GM12878 (cell line): Measurements from ENCODE around the gene SEMA7A. TPM values are rescaled to one million over a fixed set of nuclear protein-coding genes. Genes with fewer than 3 reads are reported as not detected.
A peak's percentile ranks its signal among the peaks of the same experiment; 100 is the strongest.
"Not testable (repeated sequence)": the region's sequence is repeated elsewhere in the genome, so short reads cannot be mapped to it uniquely, and the experiment has no call there.

Experiments used
- ATAC-seq: fragments of 200-7000 bp; cut with Tn5 transposase; 3 replicates; pipeline ENCODE4 v1.9.1; 2020; ENCODE audit warnings: mild to moderate bottlenecking, moderate library complexity
- BruUV-seq: library from RNA; stranded (reverse); fragments of 400-500 nt; replicated peaks from 2 replicates; lab custom pipeline; 2021; lab: Mats Ljungman, UMichigan
- CTCF ChIA-PET: fragments of 300-600 bp; sonication (Branson Sonifier 250); formaldehyde crosslinking; extraction: SDS; loops from one replicate; lab custom pipeline; 2021; ENCODE audit warnings: inconsistent platforms; lab: Yijun Ruan, JAX
- POLR2A ChIA-PET: fragments of 350-600 bp; formaldehyde crosslinking; extraction: SDS; loops from one replicate; lab custom pipeline; 2021; ENCODE audit warnings: inconsistent platforms; lab: Charles Lee
- RAD21 ChIA-PET: fragments of 300-600 bp; sonication (Branson Sonifier 250); formaldehyde crosslinking; loops from one replicate; lab custom pipeline; 2023; ENCODE audit warnings: antibody characterized with exemption; ENCODE audit not compliant: unreplicated experiment; lab: Charles Lee
- SMC1A ChIA-PET: fragments of 300-600 bp; sonication (Branson Sonifier 250); formaldehyde crosslinking; loops from one replicate; lab custom pipeline; 2023; ENCODE audit not compliant: unreplicated experiment, uncharacterized antibody; lab: Charles Lee
- DNase-seq: peaks from one replicate; pipeline ENCODE4 v3.0.0-alpha.2; 2011; ENCODE audit warnings: low read depth, low spot score
- FAIRE-seq: peaks from 3 replicates; lab custom pipeline; 2011; peaks lifted over from hg19 to GRCh38; lab: Jason Lieb, UNC
- H2AFZ ChIP-seq: 2 replicates; pipeline ENCODE4 v1.6.0; 2011; ENCODE audit warnings: low read depth, low read length, control low read depth; ENCODE audit not compliant: control insufficient read depth
- H3K27ac ChIP-seq: 2 replicates; pipeline ENCODE4 v1.5.1; 2011; ENCODE audit warnings: control low read depth; ENCODE audit not compliant: control insufficient read depth, insufficient read depth
- H3K27me3 ChIP-seq, 2 experiments: replicated peaks in 1 of 2; 2 replicates each; pipeline versions ENCODE4 v1.6.0 to v1.6.1; 2011; ENCODE audit warnings: low read length in 1 of 2; ENCODE audit not compliant: control insufficient read depth in 2 of 2, insufficient read depth in 2 of 2
- H3K36me3 ChIP-seq, 2 experiments: 2 replicates each; pipeline ENCODE4 v1.5.1; 2011; ENCODE audit warnings: low read length in 1 of 2; ENCODE audit not compliant: control insufficient read depth in 2 of 2, insufficient read depth in 2 of 2
- H3K4me1 ChIP-seq: 2 replicates; pipeline ENCODE4 v1.6.1; 2011; ENCODE audit warnings: mild to moderate bottlenecking, low read length, moderate library complexity, mixed read lengths; ENCODE audit not compliant: control insufficient read depth, insufficient read depth
- H3K4me2 ChIP-seq: 2 replicates; pipeline ENCODE4 v1.6.0; 2011; ENCODE audit warnings: control low read depth; ENCODE audit not compliant: control insufficient read depth, insufficient read depth
- H3K4me3 ChIP-seq: fragments of 200-600 bp; sonication (generic); 2 replicates; pipeline ENCODE4 v1.5.1; 2016
- H3K79me2 ChIP-seq: 2 replicates; pipeline ENCODE4 v1.6.0; 2011; ENCODE audit warnings: low read length; ENCODE audit not compliant: control insufficient read depth, insufficient read depth
- H3K9ac ChIP-seq: 2 replicates; pipeline ENCODE4 v1.8.0; 2011; ENCODE audit warnings: low read length, control low read depth, mixed read lengths; ENCODE audit not compliant: control insufficient read depth, insufficient read depth
- H3K9me3 ChIP-seq: replicated peaks from 3 replicates; pipeline ENCODE4 v1.5.1; 2011; ENCODE audit warnings: mild to moderate bottlenecking, low read length; ENCODE audit not compliant: control insufficient read depth, insufficient read depth
- H4K20me1 ChIP-seq: 2 replicates; pipeline ENCODE4 v1.6.0; 2011; ENCODE audit not compliant: control insufficient read depth, insufficient read depth
- CBFB ChIP-seq: IDR thresholded peaks from 2 replicates; pipeline ENCODE4 v1.6.1; 2016; ENCODE audit warnings: antibody characterized with exemption, low read depth
- HSF1 ChIP-seq: fragments of 150-350 bp; IDR thresholded peaks from 2 replicates; pipeline ENCODE4 v1.6.1; 2014; ENCODE audit warnings: mild to moderate bottlenecking, low read depth, low read length
- MEF2B ChIP-seq: fragments of 450-650 bp; IDR thresholded peaks from 2 replicates; pipeline ENCODE4 v1.6.1; 2018; ENCODE audit warnings: mild to moderate bottlenecking, moderate library complexity; ENCODE audit not compliant: partially characterized antibody, poor library complexity, severe bottlenecking
- MLLT1 ChIP-seq: fragments of 450-650 bp; IDR thresholded peaks from 2 replicates; pipeline ENCODE4 v1.6.1; 2016; ENCODE audit warnings: mild to moderate bottlenecking
- NR2C2 ChIP-seq: IDR thresholded peaks from 2 replicates; pipeline ENCODE4 v1.6.1; 2011; ENCODE audit warnings: borderline replicate concordance, low read depth; ENCODE audit not compliant: control insufficient read depth, insufficient read length
- RELA ChIP-seq: fragments of 450-650 bp; IDR thresholded peaks from 2 replicates; pipeline ENCODE4 v1.8.0; 2014; ENCODE audit warnings: borderline replicate concordance; ENCODE audit not compliant: partially characterized antibody
- SMAD5 ChIP-seq: IDR thresholded peaks from 2 replicates; pipeline ENCODE4 v1.6.1; 2016; ENCODE audit warnings: antibody characterized with exemption, low read depth
- SREBF2 ChIP-seq: IDR thresholded peaks from 2 replicates; pipeline ENCODE4 v1.6.1; 2012; ENCODE audit warnings: mild to moderate bottlenecking, low read length
- SRF ChIP-seq, 2 experiments: IDR thresholded peaks; 2 replicates each; pipeline ENCODE4 v1.6.1; 2011; ENCODE audit warnings: low read depth in 2 of 2, low read length in 2 of 2, mild to moderate bottlenecking in 1 of 2, moderate library complexity in 1 of 2
- ZBED1 ChIP-seq: IDR thresholded peaks from 2 replicates; pipeline ENCODE4 v1.6.1; 2016; ENCODE audit warnings: borderline replicate concordance
- WGBS: methylation state at CpG from one replicate; pipeline ENCODE4 v1.1.6; 2016; ENCODE audit warnings: low lambda C conversion rate; ENCODE audit not compliant: insufficient replicate concordance, insufficient coverage; ENCODE audit errors: missing lambda C conversion rate; 5-methylcytosine and 5-hydroxymethylcytosine counted together
- in situ Hi-C: fragments of 300-500 bp; cut with MboI; formaldehyde crosslinking; loops from 9 replicates; pipeline ENCODE4 v1.14.3; 2018; ENCODE audit warnings: mixed read lengths
- intact Hi-C: fragments of 100-400 bp; cut with micrococcal nuclease; formaldehyde crosslinking; loops from one replicate; pipeline ENCODE4 v1.14.2; 2022; ENCODE audit not compliant: unreplicated experiment
- polyA plus RNA-seq, 11 experiments: library from polyadenylated mRNA; depleted of rRNA in 4 of 11; unstranded in 6 of 11; stranded (reverse) in 5 of 11; fragments of >200 nt; fragmentation: Nextera tagmentation in 4 of 11; fragmentation: Illumina TruSeq in 1 of 11; extraction: Ambion mirVana in 4 of 11; extraction: Trizol in 1 of 11; gene quantifications; 1 replicate in 1 of 11; 2 replicates in 10 of 11; pipeline versions ENCODE4 v1.2.1 to v1.2.3, GENCODE V29; 2011 to 2016; ENCODE audit warnings: inconsistent platforms in 2 of 11, missing spikeins in 2 of 11, low read depth in 1 of 11
- total RNA-seq, 4 experiments: library from RNA; depleted of rRNA in 3 of 4; stranded (reverse); fragments of >200 nt in 3 of 4; fragmentation: Illumina TruSeq in 1 of 4; extraction: Trizol in 1 of 4; gene quantifications; 2 replicates each; pipeline versions ENCODE4 v1.2.1 to v1.2.3, GENCODE V29; 2013 to 2021
- TF ChIP-seq, protein P1 (sequence below): fragments of 450-650 bp; IDR thresholded peaks from 2 replicates; pipeline ENCODE4 v1.6.1; 2016; ENCODE audit warnings: mild to moderate bottlenecking

Gene SEMA7A
- total and polyA plus RNA-seq, 10 of the 15 experiments (the other 5 are each of a cell fraction or from before 2014, with no cell fraction given) = 0.08 to 112 (median 53.5) TPM

DNA sequence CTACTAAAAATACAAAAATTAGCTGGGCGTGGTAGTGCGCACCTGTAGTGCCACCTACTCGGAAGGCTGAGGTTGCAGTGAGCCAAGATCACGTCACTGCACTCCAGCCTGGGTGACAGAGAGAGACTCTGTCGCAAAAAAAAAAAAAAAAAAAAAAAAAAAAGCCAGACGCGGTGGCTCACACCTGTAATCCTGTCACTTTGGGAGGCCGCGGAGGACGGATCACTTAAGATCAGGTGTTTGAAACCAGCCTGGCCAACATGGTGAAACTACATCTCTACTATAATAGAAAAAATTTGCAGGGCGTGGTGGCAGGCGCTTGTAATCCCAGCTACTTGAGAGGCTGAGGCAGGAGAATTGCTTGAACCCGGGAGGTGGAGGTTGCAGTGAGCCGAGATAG is 26.0 kb upstream of the SEMA7A start:
- CTCF ChIA-PET = interaction anchor here (1.0 to 5.4 kb wide), 9 partner anchors 11 to 88 kb away, joined by 3 to 26 read pairs (median 6); no protein-coding TSS in a partner anchor
- H3K27me3 ChIP-seq, FAIRE-seq, DNase-seq, H3K9me3 ChIP-seq, ATAC-seq, H4K20me1 ChIP-seq, BruUV-seq, in situ Hi-C loops, H2AFZ ChIP-seq, H3K36me3 ChIP-seq: not testable (repeated sequence)
- RAD21 ChIA-PET = interaction anchor here (0.9 to 3.9 kb wide), 3 partner anchors 76 to 83 kb away, joined by 3 to 36 read pairs (median 7); no protein-coding TSS in a partner anchor
- H3K79me2 ChIP-seq = peaks cover 59% of the 10 kb centered on the region
- H3K4me2 ChIP-seq = peak overlapping the region; percentile 83
- H3K27ac ChIP-seq = peak overlapping the region; percentile 93
- peak overlapping the region; percentile 87; the same call in 1 of the 2 replicates for H3K9ac ChIP-seq
- TF ChIP-seq MLLT1 = peak; percentile 12; the same call in 1 of the 2 replicates
- intact Hi-C loops = loop anchor here (1.0 kb wide), 1 partner anchor 55 kb away; no protein-coding TSS in a partner anchor
- POLR2A ChIA-PET = interaction anchor here (0.6 to 3.0 kb wide), 6 partner anchors 26 to 84 kb away, joined by 3 to 18 read pairs (median 6); partner anchors contain the start of genes ARID3B and SEMA7A
- WGBS = 86% methylated on average over 14 of the region's 14 CpGs
- peak overlapping the region; percentile 92 for H3K4me3 ChIP-seq
- peaks cover 13% of the 10 kb centered on the region for H3K4me1 ChIP-seq
- SMC1A ChIA-PET = interaction anchor here (1.0 to 3.9 kb wide), 3 partner anchors 14 to 75 kb away, joined by 3 to 16 read pairs (median 7); no protein-coding TSS in a partner anchor

GRCh38 chr15:74458473-74458872 is 24.7 kb upstream of the SEMA7A start:
- H3K4me3 ChIP-seq = peak overlapping the region; percentile 21; the same call in 1 of the 2 replicates
- DNase-seq (no peak), FAIRE-seq (no peak), ATAC-seq (no peak)
- peaks cover 1 to 9% of the 10 kb centered on the region in 2 experiments; a peak in 3 of 4 replicates for H3K36me3 ChIP-seq
- ChIA-PET CTCF (interaction anchor here (0.6 to 5.4 kb wide), 5 partner anchors 14 to 83 kb away, joined by 3 to 26 read pairs (median 4); no protein-coding TSS in a partner anchor), SMC1A (interaction anchor here (1.5 kb wide), 1 partner anchor 34 kb away, joined by 3 read pairs; no protein-coding TSS in a partner anchor), POLR2A (interaction anchor here (0.6 to 1.3 kb wide), 5 partner anchors 12 to 148 kb away, joined by 3 to 6 read pairs (median 4); partner anchors contain the start of gene SEMA7A), RAD21 (no interaction called here)
- no peaks in the 10 kb centered on the region for H3K27me3 ChIP-seq
- no peak overlapping the region; the same call in 1 of the 2 replicates for H3K4me2 ChIP-seq
- no peak overlapping the region for H3K27ac ChIP-seq
- intact Hi-C loops = no loop called here
- H3K9ac ChIP-seq = no peak overlapping the region
- no peaks in the 10 kb centered on the region; the same call in 2 of the 3 replicates for H3K9me3 ChIP-seq
- no peaks in the 10 kb centered on the region for H4K20me1 ChIP-seq
- no TSS peak for BruUV-seq
- in situ Hi-C loops = no loop called here
- peaks cover 50% of the 10 kb centered on the region for H3K79me2 ChIP-seq
- H2AFZ ChIP-seq = no peak overlapping the region
- H3K4me1 ChIP-seq = peaks cover 20% of the 10 kb centered on the region
- WGBS = 98% methylated on average over 3 of the region's 3 CpGs
- TF ChIP-seq NR2C2 (no peak), SMAD5 (no peak), HSF1 (no peak), RELA (no peak), CBFB (no peak), MEF2B (no peak), SREBF2 (no peak), ZBED1 (no peak), SRF (IDR thresholded peaks at IDR 0.05; ENCODE audit: low read depth in 2 of 2, low read length in 2 of 2) (no peak)
- TF ChIP-seq, protein P1, sequence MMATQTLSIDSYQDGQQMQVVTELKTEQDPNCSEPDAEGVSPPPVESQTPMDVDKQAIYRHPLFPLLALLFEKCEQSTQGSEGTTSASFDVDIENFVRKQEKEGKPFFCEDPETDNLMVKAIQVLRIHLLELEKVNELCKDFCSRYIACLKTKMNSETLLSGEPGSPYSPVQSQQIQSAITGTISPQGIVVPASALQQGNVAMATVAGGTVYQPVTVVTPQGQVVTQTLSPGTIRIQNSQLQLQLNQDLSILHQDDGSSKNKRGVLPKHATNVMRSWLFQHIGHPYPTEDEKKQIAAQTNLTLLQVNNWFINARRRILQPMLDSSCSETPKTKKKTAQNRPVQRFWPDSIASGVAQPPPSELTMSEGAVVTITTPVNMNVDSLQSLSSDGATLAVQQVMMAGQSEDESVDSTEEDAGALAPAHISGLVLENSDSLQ = no peak
